Measurements from ENCODE around the gene C9orf40. TPM values are rescaled to one million over a fixed set of nuclear protein-coding genes. Genes with fewer than 3 reads are reported as not detected.

The C9orf40 gene
- polyA plus RNA-seq, 1 of the 3 experiments (the other 2 are of a cell fraction), result 2.0 TPM

DNA sequence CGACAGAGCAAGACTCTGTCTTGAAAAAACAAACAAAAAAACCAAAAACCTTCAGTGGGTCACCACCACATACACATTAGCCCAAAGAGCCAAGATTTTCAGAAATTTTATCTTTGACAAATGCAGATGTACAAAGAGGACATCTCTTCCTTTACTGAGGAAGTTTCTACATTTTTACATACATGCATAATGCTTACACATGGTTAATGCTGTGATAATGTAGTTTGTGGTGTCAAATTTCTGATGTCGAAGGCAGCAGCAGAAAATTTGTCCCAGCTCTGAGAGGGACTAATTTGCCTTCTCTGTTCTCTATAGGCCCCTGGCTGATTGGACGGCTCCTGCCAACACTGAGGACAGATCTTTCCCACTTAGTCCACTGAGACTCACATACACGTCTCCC, 24.6 kb upstream of the C9orf40 start:
- Histone ChIP-seq H3K4me2 (no peak overlapping the region), H3F3A (replicated peaks; ENCODE audit: insufficient read depth) (no peaks in the 10 kb centered on the region), H3K9me2 (no peaks in the 10 kb centered on the region), H3K27me3 (ENCODE audit: insufficient read depth) (no peaks in the 10 kb centered on the region), H3K4me3 (ENCODE audit: low read depth in 2 of 2, low read length in 1 of 2) (no peak overlapping the region), H3K9ac (no peak overlapping the region), H3K4me1 (ENCODE audit: control insufficient read depth in 1 of 2, insufficient read depth in 2 of 2, low read depth in 1 of 2, low read length in 1 of 2) (no peaks in the 10 kb centered on the region), H4K20me1 (ENCODE audit: insufficient read depth) (no peaks in the 10 kb centered on the region), H2AFZ (ENCODE audit: low read depth) (no peak overlapping the region), H3K27ac (ENCODE audit: low read depth in 2 of 2, low read length in 1 of 2) (no peak overlapping the region), H3K79me2 (ENCODE audit: insufficient read depth) (no peaks in the 10 kb centered on the region), H3K9me3 (0 out of 2 replicates have a peak, but pooled peaks cover 6% of the 10 kb centered on the region), H3K36me3 (replicated peaks in 1 of 2; ENCODE audit: control insufficient read depth in 1 of 2, insufficient read depth in 2 of 2, low read length in 1 of 2) (peaks cover 0 to 15% of the 10 kb centered on the region in 2 experiments)
- 98% methylated on average over 4 of the region's 4 CpGs for WGBS (ENCODE audit: low lambda C conversion rate)
- no peak for DNase-seq
- POLR2A ChIA-PET, result no interaction called here
- CTCF ChIA-PET, result interaction anchor here (0.9 kb wide), 1 partner anchor 25 kb away, joined by 3 read pairs; no protein-coding TSS in a partner anchor
- TF ChIP-seq, protein P1, sequence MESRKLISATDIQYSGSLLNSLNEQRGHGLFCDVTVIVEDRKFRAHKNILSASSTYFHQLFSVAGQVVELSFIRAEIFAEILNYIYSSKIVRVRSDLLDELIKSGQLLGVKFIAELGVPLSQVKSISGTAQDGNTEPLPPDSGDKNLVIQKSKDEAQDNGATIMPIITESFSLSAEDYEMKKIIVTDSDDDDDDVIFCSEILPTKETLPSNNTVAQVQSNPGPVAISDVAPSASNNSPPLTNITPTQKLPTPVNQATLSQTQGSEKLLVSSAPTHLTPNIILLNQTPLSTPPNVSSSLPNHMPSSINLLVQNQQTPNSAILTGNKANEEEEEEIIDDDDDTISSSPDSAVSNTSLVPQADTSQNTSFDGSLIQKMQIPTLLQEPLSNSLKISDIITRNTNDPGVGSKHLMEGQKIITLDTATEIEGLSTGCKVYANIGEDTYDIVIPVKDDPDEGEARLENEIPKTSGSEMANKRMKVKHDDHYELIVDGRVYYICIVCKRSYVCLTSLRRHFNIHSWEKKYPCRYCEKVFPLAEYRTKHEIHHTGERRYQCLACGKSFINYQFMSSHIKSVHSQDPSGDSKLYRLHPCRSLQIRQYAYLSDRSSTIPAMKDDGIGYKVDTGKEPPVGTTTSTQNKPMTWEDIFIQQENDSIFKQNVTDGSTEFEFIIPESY (IDR thresholded peaks at IDR 0.05; ENCODE audit: borderline replicate concordance, low read depth), result no peak
- TF ChIP-seq CHD2 (IDR thresholded peaks at IDR 0.05; ENCODE audit: low read length, partially characterized antibody) (no peak), MEF2A (IDR thresholded peaks at IDR 0.05; ENCODE audit: borderline replicate concordance, low read depth) (no peak), TAF1 (IDR thresholded peaks at IDR 0.05; ENCODE audit: borderline replicate concordance, low read depth, low read length) (no peak), FOXJ3 (CRISPR knock-in tag; IDR thresholded peaks at IDR 0.05) (no peak), EP300 (IDR thresholded peaks at IDR 0.05; ENCODE audit: borderline replicate concordance in 1 of 2, low read depth in 1 of 2, low read length in 1 of 2) (no peak), POLR2AphosphoS5 (IDR thresholded peaks at IDR 0.05; ENCODE audit: low read depth, low read length) (no peak), GABPA (IDR thresholded peaks at IDR 0.05; ENCODE audit: low read depth) (no peak), NRF1 (IDR thresholded peaks at IDR 0.05; ENCODE audit: low read depth, low read length) (no peak)
- TF ChIP-seq, protein P2, sequence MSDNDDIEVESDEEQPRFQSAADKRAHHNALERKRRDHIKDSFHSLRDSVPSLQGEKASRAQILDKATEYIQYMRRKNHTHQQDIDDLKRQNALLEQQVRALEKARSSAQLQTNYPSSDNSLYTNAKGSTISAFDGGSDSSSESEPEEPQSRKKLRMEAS (IDR thresholded peaks at IDR 0.05; ENCODE audit: low read depth), result no peak
- TF ChIP-seq, protein P3, sequence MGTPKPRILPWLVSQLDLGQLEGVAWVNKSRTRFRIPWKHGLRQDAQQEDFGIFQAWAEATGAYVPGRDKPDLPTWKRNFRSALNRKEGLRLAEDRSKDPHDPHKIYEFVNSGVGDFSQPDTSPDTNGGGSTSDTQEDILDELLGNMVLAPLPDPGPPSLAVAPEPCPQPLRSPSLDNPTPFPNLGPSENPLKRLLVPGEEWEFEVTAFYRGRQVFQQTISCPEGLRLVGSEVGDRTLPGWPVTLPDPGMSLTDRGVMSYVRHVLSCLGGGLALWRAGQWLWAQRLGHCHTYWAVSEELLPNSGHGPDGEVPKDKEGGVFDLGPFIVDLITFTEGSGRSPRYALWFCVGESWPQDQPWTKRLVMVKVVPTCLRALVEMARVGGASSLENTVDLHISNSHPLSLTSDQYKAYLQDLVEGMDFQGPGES (IDR thresholded peaks at IDR 0.05; ENCODE audit: low read depth, low read length), result no peak

DNA sequence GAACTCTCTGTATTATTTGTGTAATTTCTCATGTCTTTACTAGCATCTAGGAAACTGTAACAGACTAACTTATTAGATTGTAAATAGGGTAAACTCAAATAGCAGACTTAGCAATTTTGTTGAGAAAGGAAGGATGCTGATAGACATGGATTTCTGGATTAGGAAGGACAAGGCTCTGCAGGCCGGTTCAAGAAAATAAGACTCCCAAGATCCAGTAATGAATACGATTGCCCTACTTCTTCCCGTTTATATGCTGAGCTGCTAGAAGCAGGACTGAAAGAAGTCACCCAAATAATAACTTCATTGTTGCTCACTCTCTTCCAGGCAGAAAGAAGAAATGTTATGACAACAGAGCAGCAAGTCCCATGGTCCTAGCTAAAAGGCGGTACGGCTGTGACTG, 22.8 kb upstream of the C9orf40 start:
- no peak overlapping the region for H3K4me3 ChIP-seq (ENCODE audit: low read depth in 2 of 2, low read length in 1 of 2)
- H3K79me2 ChIP-seq (ENCODE audit: insufficient read depth), result no peaks in the 10 kb centered on the region
- no peaks in the 10 kb centered on the region for H3K27me3 ChIP-seq (ENCODE audit: insufficient read depth)
- H3K4me2 ChIP-seq, result no peak overlapping the region
- no peak overlapping the region for H3K27ac ChIP-seq (ENCODE audit: low read depth in 2 of 2, low read length in 1 of 2)
- H3K9me2 ChIP-seq, result no peaks in the 10 kb centered on the region
- no peaks in the 10 kb centered on the region for H3K4me1 ChIP-seq (ENCODE audit: control insufficient read depth in 1 of 2, insufficient read depth in 2 of 2, low read depth in 1 of 2, low read length in 1 of 2)
- no peak overlapping the region for H2AFZ ChIP-seq (ENCODE audit: low read depth)
- no peak for TF ChIP-seq FOXJ3 (CRISPR knock-in tag; IDR thresholded peaks at IDR 0.05)
- WGBS (ENCODE audit: low lambda C conversion rate), result 95% methylated on average over 5 of the region's 5 CpGs
- H3K9ac ChIP-seq, result no peak overlapping the region
- no peaks in the 10 kb centered on the region for H3F3A ChIP-seq (replicated peaks; ENCODE audit: insufficient read depth)
- POLR2A ChIA-PET, result no interaction called here
- DNase-seq, result no peak
- H3K9me3 ChIP-seq, result 0 out of 2 replicates have a peak, but pooled peaks cover 6% of the 10 kb centered on the region
- H4K20me1 ChIP-seq (ENCODE audit: insufficient read depth), result no peaks in the 10 kb centered on the region
- CTCF ChIA-PET, result no interaction called here
- H3K36me3 ChIP-seq (replicated peaks in 1 of 2; ENCODE audit: control insufficient read depth in 1 of 2, insufficient read depth in 2 of 2, low read length in 1 of 2), result peaks cover 0 to 12% of the 10 kb centered on the region in 2 experiments

Measured in SK-N-SH (cell line).